RWPE2 (cell line): ENCODE measurements around the gene PCARE.

Source experiments
- ATAC-seq: fragments of 200-7000 bp; cut with Tn5 transposase; 3 replicates; pipeline ENCODE4 v1.9.1; 2021; ENCODE audit warnings: low read depth
- DNase-seq: peaks from one replicate; pipeline ENCODE4 v3.0.0-alpha.2; 2020; ENCODE audit warnings: low spot score
- H3K27ac ChIP-seq: fragments of 450-650 bp; 2 replicates; pipeline ENCODE4 v1.5.1; 2017; ENCODE audit warnings: mild to moderate bottlenecking; ENCODE audit not compliant: poor library complexity, severe bottlenecking
- H3K27me3 ChIP-seq: fragments of 250-450 bp; sonication (Bioruptor Pico); 2 replicates; pipeline ENCODE4 v1.5.1; 2021; ENCODE audit warnings: mild to moderate bottlenecking, moderate library complexity; ENCODE audit not compliant: insufficient read depth, poor library complexity, severe bottlenecking
- H3K36me3 ChIP-seq: fragments of 250-450 bp; sonication (Bioruptor Pico); 2 replicates; pipeline ENCODE4 v1.5.1; 2020; ENCODE audit warnings: low read depth, mild to moderate bottlenecking, moderate library complexity
- H3K4me1 ChIP-seq: fragments of 250-450 bp; sonication (Bioruptor Pico); 2 replicates; pipeline ENCODE4 v1.5.1; 2021; ENCODE audit warnings: mild to moderate bottlenecking, moderate library complexity; ENCODE audit not compliant: insufficient read depth, poor library complexity, severe bottlenecking
- H3K4me3 ChIP-seq: fragments of 250-450 bp; sonication (Bioruptor Pico); 2 replicates; pipeline ENCODE4 v1.5.1; 2021; ENCODE audit warnings: mild to moderate bottlenecking, moderate library complexity; ENCODE audit not compliant: severe bottlenecking
- H3K9me3 ChIP-seq: fragments of 250-450 bp; sonication (Bioruptor Pico); 2 replicates; pipeline ENCODE4 v1.5.1; 2021; ENCODE audit warnings: mild to moderate bottlenecking, moderate library complexity; ENCODE audit not compliant: severe bottlenecking
- TF ChIP-seq, protein P1 (sequence below): fragments of 450-650 bp; IDR thresholded peaks from one replicate; pipeline ENCODE4 v1.5.1; 2017; ENCODE audit warnings: mild to moderate bottlenecking, moderate library complexity; ENCODE audit not compliant: poor library complexity, severe bottlenecking

The PCARE gene

DNA sequence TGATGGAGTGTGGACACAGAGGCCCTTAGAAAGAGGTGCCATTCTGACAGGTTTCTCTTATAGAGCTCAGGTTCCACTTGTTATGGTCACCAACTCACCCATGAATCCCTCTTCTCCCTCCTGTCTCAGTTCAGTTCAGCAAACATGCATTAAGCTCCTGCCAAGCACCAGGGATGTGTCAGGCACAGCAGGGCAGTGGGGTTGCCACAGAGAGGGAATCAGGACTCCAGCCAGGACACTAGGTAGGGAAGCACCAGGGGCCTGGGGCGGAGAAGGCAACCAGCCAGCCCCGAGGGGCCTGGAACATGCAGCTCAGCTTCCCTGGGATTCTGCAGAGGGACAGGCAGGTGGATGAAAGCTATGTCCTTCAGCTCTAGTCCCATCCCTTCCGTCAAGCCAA is 48.6 kb downstream of the PCARE start:
- no peak overlapping the region for H3K27ac ChIP-seq
- no peaks in the 10 kb centered on the region for H3K9me3 ChIP-seq
- H3K4me1 ChIP-seq = no peaks in the 10 kb centered on the region
- TF ChIP-seq, protein P1, sequence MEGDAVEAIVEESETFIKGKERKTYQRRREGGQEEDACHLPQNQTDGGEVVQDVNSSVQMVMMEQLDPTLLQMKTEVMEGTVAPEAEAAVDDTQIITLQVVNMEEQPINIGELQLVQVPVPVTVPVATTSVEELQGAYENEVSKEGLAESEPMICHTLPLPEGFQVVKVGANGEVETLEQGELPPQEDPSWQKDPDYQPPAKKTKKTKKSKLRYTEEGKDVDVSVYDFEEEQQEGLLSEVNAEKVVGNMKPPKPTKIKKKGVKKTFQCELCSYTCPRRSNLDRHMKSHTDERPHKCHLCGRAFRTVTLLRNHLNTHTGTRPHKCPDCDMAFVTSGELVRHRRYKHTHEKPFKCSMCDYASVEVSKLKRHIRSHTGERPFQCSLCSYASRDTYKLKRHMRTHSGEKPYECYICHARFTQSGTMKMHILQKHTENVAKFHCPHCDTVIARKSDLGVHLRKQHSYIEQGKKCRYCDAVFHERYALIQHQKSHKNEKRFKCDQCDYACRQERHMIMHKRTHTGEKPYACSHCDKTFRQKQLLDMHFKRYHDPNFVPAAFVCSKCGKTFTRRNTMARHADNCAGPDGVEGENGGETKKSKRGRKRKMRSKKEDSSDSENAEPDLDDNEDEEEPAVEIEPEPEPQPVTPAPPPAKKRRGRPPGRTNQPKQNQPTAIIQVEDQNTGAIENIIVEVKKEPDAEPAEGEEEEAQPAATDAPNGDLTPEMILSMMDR = no peak
- H3K36me3 ChIP-seq = no peaks in the 10 kb centered on the region
- H3K4me3 ChIP-seq = no peak overlapping the region
- no peak for DNase-seq
- H3K27me3 ChIP-seq = no peaks in the 10 kb centered on the region
- ATAC-seq = no peak

DNA sequence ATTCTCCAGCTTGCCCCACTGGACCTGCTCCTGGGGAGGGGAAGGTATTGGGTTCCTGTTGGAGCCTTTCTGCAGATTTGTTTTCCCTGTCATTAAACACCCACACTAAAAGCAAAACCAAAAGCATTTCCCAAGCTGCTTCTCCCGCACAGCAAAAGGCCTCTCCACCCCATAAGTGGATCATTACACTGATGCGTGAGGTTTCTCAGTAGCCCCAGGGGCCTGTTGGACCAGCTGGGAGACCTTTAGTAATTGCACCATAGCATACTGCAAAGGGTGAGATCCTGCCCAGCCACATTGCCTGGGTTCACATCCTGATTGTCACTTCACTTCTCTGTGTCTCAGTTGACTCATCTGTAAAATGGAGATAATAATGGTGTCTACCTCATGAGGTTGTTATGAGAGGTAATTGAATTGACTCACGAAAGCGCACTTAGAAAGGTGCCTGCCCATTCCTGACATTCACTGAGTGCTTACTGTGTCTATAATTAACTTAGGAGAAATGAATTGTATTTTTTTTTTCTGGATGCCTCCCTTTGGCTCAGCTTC is 49.4 kb downstream of the PCARE start:
- no peak overlapping the region for H3K4me3 ChIP-seq
- H3K36me3 ChIP-seq = no peaks in the 10 kb centered on the region
- TF ChIP-seq, protein P1 = no peak
- DNase-seq (no peak), ATAC-seq (no peak)
- H3K9me3 ChIP-seq = no peaks in the 10 kb centered on the region
- H3K27me3 ChIP-seq = no peaks in the 10 kb centered on the region
- H3K27ac ChIP-seq = no peak overlapping the region
- H3K4me1 ChIP-seq = no peaks in the 10 kb centered on the region

GRCh38 chr2:29023188-29023587 is 51.1 kb downstream of the PCARE start:
- Histone ChIP-seq H3K36me3 (no peaks in the 10 kb centered on the region), H3K27me3 (no peaks in the 10 kb centered on the region), H3K27ac (no peak overlapping the region), H3K4me1 (no peaks in the 10 kb centered on the region), H3K4me3 (no peak overlapping the region), H3K9me3 (no peaks in the 10 kb centered on the region)
- ATAC-seq = no peak
- no peak for DNase-seq
- TF ChIP-seq, protein P1 = no peak

- H3K27me3 ChIP-seq = no peaks in the 10 kb centered on the region
- no peaks in the 10 kb centered on the region for H3K36me3 ChIP-seq
- TF ChIP-seq, protein P1 = no peak
- ATAC-seq = no peak
- no peaks in the 10 kb centered on the region for H3K9me3 ChIP-seq
- no peak overlapping the region for H3K4me3 ChIP-seq
- no peaks in the 10 kb centered on the region for H3K4me1 ChIP-seq
- DNase-seq = no peak
- no peak overlapping the region for H3K27ac ChIP-seq
These were observed 51.6 kb downstream of the PCARE start for GRCh38 chr2:29022679-29023078.

GRCh38 chr2:29021886-29022285 is 52.4 kb downstream of the PCARE start:
- no peaks in the 10 kb centered on the region for H3K27me3 ChIP-seq
- no peak for ATAC-seq
- no peaks in the 10 kb centered on the region for H3K36me3 ChIP-seq
- no peak overlapping the region for H3K4me3 ChIP-seq
- H3K9me3 ChIP-seq = no peaks in the 10 kb centered on the region
- no peaks in the 10 kb centered on the region for H3K4me1 ChIP-seq
- no peak overlapping the region for H3K27ac ChIP-seq
- TF ChIP-seq, protein P1 = no peak
- no peak for DNase-seq
